NOMO-1 treated with dmso at 0.1 percent for 144 hours (cell line): ENCODE data around the gene NUDT1.
A peak's percentile ranks its signal among the peaks of the same experiment; 100 is the strongest.

Experiments used
- DNase-seq: peaks from one replicate; lab custom pipeline; 2025; ENCODE audit not compliant: unreplicated experiment; lab: John Stamatoyannopoulos, UW

NUDT1 gene

DNA sequence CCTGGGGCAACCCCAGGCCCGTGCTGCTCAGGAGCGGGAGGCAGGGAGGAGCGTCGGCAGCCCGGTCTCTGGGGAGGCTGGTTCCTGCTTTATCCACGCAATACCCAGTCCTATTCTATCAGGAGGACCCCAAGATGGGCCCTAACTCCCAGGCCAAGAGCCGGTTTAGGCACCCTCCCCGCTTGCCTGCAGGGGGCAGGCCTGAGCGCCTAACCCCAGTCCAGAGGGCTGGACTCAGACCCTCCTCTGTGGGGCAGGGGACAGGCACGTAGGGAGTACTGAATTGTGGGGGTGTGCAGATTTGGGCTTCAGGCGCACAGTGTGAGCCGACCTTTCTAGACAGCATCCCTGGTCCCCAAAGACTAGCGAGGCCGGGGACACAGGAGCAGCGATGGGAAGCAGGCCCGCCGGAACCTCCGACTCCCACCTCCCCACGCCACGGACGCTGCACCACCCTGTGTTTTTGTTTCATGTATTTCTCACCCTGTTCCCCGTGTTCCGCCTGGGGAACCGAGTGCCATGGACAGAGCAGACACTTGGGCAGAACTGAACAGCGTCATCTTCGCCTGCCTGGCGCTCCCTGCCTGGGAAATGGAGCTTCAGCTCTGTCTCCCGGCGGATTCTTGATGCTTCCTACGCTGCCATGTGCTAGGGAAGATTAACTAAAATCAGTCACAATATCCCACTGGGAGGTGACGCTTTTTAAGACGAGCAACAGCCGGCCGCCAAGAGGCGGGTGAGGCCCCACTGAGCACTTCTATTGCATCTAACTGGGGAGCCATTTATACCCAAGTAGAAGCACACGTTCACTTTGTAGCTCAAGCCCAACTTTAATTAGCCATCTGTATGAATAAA lies 5.3 kb downstream of the NUDT1 start:
- DNase-seq = no peak

GRCh38 chr7:2248984-2249694 lies 7.1 kb downstream of the NUDT1 start:
- DNase-seq = peak; percentile 63

DNA sequence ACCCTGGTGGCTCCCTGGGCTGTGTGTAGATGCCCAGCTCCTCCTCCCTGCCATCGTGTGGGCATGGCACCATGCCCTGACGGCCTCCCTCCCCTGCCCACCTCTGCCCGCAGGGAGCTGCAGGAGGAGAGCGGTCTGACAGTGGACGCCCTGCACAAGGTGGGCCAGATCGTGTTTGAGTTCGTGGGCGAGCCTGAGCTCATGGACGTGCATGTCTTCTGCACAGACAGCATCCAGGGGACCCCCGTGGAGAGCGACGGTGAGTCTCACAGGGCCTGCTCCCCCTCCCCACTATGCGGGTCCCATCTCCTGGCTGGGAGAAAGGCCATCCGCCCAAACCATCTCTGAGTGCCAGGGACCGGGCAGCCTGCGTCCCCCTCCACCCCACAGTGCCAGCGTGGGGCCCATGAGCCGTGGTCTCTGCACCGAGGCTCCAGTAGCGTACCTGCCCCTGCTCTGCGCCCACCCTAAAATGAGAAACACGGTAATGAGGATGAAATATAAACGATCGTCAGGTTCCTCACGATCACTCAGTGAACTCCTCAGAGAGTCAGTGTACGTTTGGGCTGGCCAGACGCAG lies 7.8 kb downstream of the NUDT1 start:
- DNase-seq = no peak

- no peak for DNase-seq
Observed at GRCh38 chr7:2251381-2251780, 9.4 kb downstream of the NUDT1 start.

- no peak for DNase-seq
Observed at GRCh38 chr7:2251841-2252771, 10.1 kb downstream of the NUDT1 start.

GRCh38 chr7:2253021-2253420 lies 11.0 kb downstream of the NUDT1 start:
- DNase-seq = no peak

DNA sequence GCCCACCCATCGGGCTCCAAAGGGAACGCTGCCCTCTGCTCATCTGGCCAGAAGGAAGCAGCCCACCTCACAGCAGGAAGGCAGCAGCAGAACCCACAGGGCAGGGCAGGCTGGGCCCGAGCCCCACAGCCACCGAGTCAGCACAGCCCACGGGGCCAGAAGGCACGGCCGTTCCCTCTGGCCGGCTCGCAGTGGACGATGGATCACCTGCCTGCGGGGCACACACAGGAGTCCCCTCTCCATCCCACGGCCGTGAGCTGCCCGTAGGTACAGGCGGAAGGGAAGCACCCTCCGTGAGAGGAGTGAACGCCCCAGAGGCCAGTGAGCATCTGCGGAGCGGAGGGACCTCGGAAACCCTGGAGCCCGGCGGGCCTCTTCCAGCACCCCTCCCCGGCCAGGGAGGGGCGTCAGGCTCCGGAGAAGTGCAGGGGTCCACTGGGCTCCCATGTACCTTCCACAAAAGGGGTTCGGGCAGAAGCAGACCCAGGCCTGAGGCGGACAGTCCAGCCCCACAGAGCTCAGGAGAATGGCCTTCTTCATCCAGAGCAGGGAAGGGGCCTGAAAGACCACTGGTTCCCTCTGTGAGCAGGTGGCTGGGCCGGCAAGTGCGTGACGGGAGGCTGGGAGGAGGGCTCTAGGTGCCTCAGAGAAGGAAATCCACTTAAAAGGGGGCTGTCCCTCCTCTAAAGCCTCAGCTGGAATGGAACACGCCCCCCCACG lies 11.7 kb downstream of the NUDT1 start:
- no peak for DNase-seq

- DNase-seq = no peak
Observed at GRCh38 chr7:2254429-2255144, 12.6 kb downstream of the NUDT1 start.

DNA sequence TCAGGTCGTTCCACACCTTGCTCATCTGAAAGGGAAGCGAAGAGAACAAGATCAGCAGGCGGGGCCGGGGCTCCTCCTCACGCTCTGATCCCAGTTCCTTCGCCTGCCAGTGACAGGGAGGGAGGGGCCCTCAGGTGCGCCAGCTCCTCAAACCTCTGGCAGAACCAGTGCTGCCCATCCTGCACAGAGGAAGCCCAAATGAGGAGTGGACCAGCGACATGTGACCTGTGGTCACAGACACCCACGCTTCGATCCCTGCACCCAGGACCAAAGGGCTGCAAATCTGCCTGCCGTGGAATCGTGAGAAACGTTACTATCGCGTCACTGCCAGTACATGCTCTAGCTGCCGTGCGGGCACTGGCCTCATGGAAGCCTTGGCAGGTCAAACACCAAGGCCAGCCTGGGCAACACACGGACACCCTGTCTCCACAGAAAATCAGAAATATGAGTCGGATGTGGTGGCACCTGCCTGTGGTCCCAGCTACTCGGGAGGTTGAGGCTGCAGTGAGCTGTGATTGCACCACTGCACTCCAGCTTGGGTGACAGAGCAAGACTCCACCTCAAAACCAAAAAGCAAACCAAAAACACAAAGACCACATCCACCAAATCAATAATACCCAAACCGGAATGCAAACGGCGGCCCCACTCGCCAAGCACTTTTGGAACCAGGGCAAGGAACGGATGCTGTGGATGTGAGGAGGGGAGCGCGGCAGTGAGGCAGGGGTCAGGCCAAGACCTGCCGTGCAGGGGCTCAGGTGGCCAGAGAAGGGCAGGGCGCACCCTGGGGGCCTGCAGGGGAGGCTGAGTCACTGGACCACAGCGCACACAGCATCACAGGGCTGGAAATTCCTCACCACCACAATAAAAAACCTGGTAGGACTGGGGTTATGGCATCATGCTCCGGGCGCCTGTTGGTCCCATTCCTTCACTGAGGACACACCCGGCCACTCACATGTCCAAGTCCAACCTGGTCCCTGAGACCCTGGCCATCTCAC lies 13.4 kb downstream of the NUDT1 start:
- DNase-seq = no peak

DNA sequence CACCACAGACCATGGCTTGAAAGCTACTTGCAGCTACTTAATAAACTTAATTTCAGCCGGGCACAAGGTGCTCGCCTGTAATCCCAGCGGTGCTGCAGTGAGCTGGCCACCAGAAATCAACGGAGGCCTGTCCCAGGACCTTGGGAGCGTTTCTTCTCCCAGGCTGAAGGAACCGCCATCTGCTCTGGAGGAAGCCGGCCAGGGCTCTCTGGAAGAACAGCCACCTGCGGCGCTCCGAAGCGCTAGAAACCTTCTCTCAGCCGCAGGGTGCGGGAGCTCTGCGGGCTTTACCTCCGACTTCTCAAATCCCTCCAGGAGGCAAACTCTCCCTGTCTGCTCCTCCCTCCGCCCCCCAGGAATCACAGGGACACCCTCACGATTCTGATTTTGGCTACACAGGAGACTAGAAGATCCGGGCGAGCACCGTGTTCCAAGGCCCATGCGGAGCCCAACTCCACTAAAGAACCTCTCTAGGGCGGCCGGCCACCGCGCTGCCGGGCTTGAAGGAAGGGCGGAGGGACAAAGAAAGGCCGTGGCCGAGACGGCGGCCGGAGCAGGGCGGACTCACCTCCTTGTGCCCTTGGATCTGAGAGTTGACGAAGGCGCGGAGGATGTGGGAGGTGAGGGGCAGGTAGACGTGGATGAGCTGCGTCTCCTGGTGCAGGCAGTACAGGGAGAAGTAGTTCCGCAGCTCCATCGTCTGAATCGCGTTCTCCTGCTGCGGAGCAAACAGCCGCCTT lies 14.4 kb downstream of the NUDT1 start:
- DNase-seq = no peak

- no peak for DNase-seq
Observed at GRCh38 chr7:2257046-2257551, 15.1 kb downstream of the NUDT1 start.

DNA sequence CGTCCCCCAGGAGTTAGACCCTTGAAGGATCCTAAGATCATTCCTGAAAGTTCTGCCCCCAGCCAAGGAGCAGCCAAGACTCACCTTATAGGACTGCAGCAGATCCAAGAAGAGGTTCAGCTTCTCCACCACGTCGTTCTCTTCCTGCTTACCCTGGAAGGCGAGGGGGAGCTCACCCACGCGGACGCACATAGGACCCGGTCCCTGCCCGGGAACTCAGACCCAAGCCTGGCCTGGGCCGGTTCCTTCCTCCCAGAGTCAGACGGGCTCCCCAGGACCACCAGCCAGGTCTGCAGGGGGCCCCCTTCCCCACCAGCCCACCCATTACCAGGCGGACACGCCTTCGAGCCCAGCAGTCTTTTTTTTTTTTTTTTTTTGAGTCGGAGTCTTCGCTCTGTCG lies 15.6 kb downstream of the NUDT1 start:
- no peak for DNase-seq

DNA sequence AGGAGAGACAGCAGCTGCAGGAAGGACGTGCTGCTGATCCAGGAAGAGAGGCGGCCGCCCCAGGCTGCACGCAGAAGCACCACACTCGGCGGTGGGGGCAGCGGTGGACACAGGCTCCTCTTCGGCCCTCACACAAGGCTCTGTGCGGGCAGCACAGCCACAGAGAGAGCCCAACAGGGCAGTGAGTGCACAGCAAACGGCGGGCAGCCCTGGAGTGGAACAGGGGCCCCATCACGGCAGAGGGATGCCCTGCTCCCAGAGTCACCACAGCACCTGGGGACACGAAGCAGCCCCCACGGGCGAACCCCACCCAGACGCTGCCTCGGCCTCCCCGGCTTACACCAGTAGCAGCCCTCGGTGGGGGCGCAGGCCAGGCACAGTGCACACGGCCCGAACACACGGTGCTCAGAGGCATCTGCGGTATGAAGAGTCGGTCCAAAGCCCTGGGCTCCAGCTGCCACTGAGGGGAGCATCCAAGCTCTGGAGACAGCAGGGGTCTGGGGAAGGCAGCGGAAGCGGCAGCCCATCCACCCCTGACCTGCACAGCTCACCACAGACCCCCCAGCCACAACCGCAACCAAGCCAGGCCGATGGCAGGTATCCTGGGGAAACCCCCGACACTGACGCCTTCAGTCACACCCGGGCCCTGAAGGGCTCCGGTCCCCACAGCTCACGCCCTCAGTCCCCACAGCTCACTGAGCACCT lies 16.8 kb downstream of the NUDT1 start:
- no peak for DNase-seq

DNA sequence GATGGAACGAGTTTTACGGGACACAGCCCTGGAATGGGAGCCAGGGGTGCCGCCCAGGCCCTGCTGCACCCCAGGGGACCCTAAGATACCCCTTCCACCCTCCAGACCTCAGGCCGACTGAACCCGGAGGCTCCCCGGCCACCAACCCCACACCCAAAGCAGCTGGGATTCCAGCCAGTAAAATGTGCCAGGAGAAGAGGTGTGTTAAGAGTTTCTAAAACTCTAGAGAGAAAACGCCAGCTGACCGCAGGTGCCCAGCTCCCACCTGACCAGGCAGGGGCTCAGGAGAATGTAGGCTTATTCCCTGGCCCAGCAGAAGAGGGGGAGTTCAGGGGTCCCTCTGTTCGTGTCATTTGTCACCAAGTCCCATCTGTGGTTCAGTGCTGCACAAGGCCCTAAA lies 17.5 kb downstream of the NUDT1 start:
- no peak for DNase-seq

DNA sequence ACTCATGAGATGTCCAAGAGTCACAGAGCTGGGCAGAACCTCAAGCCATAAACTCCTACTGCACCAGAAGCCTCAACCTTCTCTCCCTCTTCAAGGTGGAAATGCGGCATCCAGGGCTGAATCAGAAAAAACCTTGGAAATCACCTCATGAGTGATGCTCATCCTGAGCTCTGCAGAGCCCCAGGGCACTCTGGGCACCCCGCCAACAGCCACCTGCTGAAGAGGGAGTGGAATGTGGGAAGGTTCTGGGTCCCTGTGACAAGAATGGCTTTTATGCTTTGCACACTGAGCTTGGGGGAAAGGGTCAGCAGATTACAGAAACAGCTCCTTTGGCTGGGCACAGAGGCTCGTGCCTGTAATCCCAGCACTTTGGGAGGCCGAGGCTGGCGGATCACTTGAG lies 18.8 kb downstream of the NUDT1 start:
- no peak for DNase-seq

DNA sequence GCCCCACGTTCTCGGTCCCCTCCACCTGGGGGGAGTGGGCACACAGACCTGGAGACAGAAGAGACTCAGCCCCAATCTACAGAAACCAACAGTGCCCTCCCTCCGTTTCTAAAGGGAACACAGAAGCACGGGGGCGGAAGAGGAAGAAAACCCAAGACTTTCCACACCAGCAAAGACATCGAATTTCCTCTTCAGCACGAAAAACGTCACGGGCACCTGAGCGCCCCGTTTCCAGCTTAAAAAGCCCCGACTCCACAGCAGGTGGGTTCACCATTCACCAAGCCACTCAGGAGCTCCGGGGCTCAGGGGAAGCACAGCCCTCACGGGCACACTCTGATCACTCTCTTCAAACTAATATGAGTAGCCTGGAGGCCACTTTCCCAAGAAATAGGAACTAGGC lies 19.6 kb downstream of the NUDT1 start:
- peak; percentile 25 for DNase-seq

DNA sequence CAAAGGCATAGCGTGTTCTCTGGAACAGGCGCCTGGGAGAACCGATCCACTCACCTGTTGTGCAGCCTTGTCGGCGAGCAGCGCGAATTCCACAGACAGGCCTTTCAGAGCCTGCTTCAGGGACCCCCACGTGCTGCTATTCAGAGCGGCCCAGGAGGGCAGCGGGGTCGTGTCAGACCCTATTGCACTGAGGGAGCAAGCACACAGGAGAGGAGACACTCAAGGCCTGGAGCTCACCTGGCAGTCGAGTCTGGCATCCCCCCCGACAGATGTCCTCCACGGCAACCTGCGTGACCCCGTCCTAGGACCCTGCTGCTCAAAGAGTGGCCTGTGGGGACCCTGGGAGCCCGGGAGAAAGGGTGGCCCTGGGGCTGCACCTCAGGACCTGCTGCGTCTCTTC lies 21.1 kb downstream of the NUDT1 start:
- DNase-seq = no peak
